ENCODE results near the gene RERE.

Gene RERE

GRCh38 chr1:8678673-8679394, 138.6 kb downstream of the RERE start:
- no peak for TF ChIP-seq CTCF (IDR thresholded peaks at IDR 0.05; ENCODE audit: extremely low read depth, missing control alignments)
- no peak for DNase-seq (ENCODE audit: low spot score)

GRCh38 chr1:8677782-8678181, 139.7 kb downstream of the RERE start:
- TF ChIP-seq CTCF (IDR thresholded peaks at IDR 0.05; ENCODE audit: extremely low read depth, missing control alignments), result no peak
- no peak for DNase-seq (ENCODE audit: low spot score)

- no peak for DNase-seq (ENCODE audit: low spot score)
- no peak for TF ChIP-seq CTCF (IDR thresholded peaks at IDR 0.05; ENCODE audit: extremely low read depth, missing control alignments)
Measured at GRCh38 chr1:8676813-8677212, 140.6 kb downstream of the RERE start.

- DNase-seq (ENCODE audit: low spot score), result no peak
- TF ChIP-seq CTCF (IDR thresholded peaks at IDR 0.05; ENCODE audit: extremely low read depth, missing control alignments), result no peak
Measured at GRCh38 chr1:8676072-8676471, 141.4 kb downstream of the RERE start.

GRCh38 chr1:8674912-8675311, 142.5 kb downstream of the RERE start:
- TF ChIP-seq CTCF (IDR thresholded peaks at IDR 0.05; ENCODE audit: extremely low read depth, missing control alignments), result no peak
- DNase-seq (ENCODE audit: low spot score), result no peak

GRCh38 chr1:8674481-8674880, 143.0 kb downstream of the RERE start:
- DNase-seq (ENCODE audit: low spot score), result no peak

More at GRCh38 chr1:8674481-8674880, 143.0 kb downstream of the RERE start:
- no peak for TF ChIP-seq CTCF (IDR thresholded peaks at IDR 0.05; ENCODE audit: extremely low read depth, missing control alignments)
